K562 (cell line): ENCODE measurements around the gene CDKN1B. TPM values are rescaled to one million over a fixed set of nuclear protein-coding genes. Genes with fewer than 3 reads are reported as not detected.

Source experiments
- ATF4 ChIP-seq: fragments of 450-650 bp; formaldehyde crosslinking; IDR thresholded peaks from 2 replicates; pipeline ENCODE4 v1.4.0; 2022; ENCODE audit warnings: mild to moderate bottlenecking, moderate library complexity
- CBFA2T3 ChIP-seq: fragments of 450-650 bp; IDR thresholded peaks from 2 replicates; pipeline ENCODE4 v1.6.1; 2017
- E2F1 ChIP-seq: sonication (generic); formaldehyde crosslinking; IDR thresholded peaks from 2 replicates; pipeline ENCODE4 v1.8.1; 2023; ENCODE audit warnings: mild to moderate bottlenecking, missing genetic modification reagents, moderate library complexity
- ESRRB ChIP-seq: fragments of 250-450 bp; sonication (Bioruptor Pico); IDR thresholded peaks from 2 replicates; pipeline ENCODE4 v1.5.0; 2020; ENCODE audit warnings: mild to moderate bottlenecking, moderate library complexity, borderline replicate concordance
- ETS2 ChIP-seq: IDR thresholded peaks from 2 replicates; pipeline ENCODE4 v1.6.1; 2016; ENCODE audit warnings: borderline replicate concordance, missing genetic modification characterization, mild to moderate bottlenecking, moderate library complexity, missing compliant biosample characterization; ENCODE audit not compliant: poor library complexity, severe bottlenecking
- MECOM ChIP-seq: fragments of 250-450 bp; sonication (Bioruptor Pico); IDR thresholded peaks from 2 replicates; pipeline ENCODE4 v1.8.0; 2022; ENCODE audit warnings: inconsistent platforms
- MEF2A ChIP-seq: IDR thresholded peaks from 2 replicates; pipeline ENCODE4 v1.6.1; 2011; ENCODE audit warnings: low read depth, mild to moderate bottlenecking, low read length, moderate library complexity; ENCODE audit not compliant: control insufficient read depth
- MEIS2 ChIP-seq: fragments of 450-650 bp; IDR thresholded peaks from 2 replicates; pipeline ENCODE4 v1.6.1; 2014; ENCODE audit warnings: mild to moderate bottlenecking; ENCODE audit not compliant: partially characterized antibody
- PHB2 ChIP-seq: fragments of 450-650 bp; IDR thresholded peaks from 2 replicates; pipeline ENCODE4 v1.6.1; 2017; ENCODE audit warnings: low read depth
- PKNOX1 ChIP-seq: fragments of 450-650 bp; IDR thresholded peaks from 2 replicates; pipeline ENCODE4 v1.6.1; 2016
- SMAD4 ChIP-seq: fragments of 250-450 bp; sonication (Bioruptor Pico); conservative IDR thresholded peaks from 2 replicates; pipeline ENCODE4 v1.8.0; 2021; ENCODE audit warnings: inconsistent platforms, mild to moderate bottlenecking, moderate library complexity
- VEZF1 ChIP-seq: fragments of 200-800 bp; sonication (Bioruptor generic); IDR thresholded peaks from 2 replicates; pipeline ENCODE4 v1.6.1; 2017; ENCODE audit warnings: missing genetic modification characterization, missing compliant biosample characterization
- ZNF174 ChIP-seq: fragments of 250-450 bp; sonication (Bioruptor Pico); IDR thresholded peaks from 2 replicates; pipeline ENCODE4 v1.4.0; 2020; ENCODE audit warnings: mild to moderate bottlenecking
- ZNF232 ChIP-seq: sonication (generic); formaldehyde crosslinking; IDR thresholded peaks from 2 replicates; pipeline ENCODE4 v1.8.0; 2022; ENCODE audit warnings: mild to moderate bottlenecking, missing genetic modification reagents
- ZNF507 ChIP-seq: conservative IDR thresholded peaks from 2 replicates; pipeline ENCODE4 v1.6.1; 2017; ENCODE audit warnings: missing genetic modification characterization, missing compliant biosample characterization
- ZNF764 ChIP-seq: fragments of 250-450 bp; sonication (Bioruptor Pico); IDR thresholded peaks from 2 replicates; pipeline ENCODE4 v1.4.0; 2020; ENCODE audit warnings: low read depth, mild to moderate bottlenecking, moderate library complexity
- polyA plus RNA-seq, 8 experiments: library from polyadenylated mRNA; depleted of rRNA in 4 of 8; stranded (reverse) in 5 of 8; unstranded in 3 of 8; fragments of >200 nt; fragmentation: Nextera tagmentation in 2 of 8; fragmentation: Illumina TruSeq in 1 of 8; extraction: Ambion mirVana in 2 of 8; extraction: Trizol in 1 of 8; gene quantifications; 2 replicates each; pipeline versions ENCODE4 v1.2.1 to v1.2.3, GENCODE V29; 2011 to 2014; ENCODE audit warnings: inconsistent platforms in 1 of 8, missing spikeins in 1 of 8
- total RNA-seq, 7 experiments: library from RNA; depleted of rRNA in 6 of 7; stranded (reverse); fragments of >200 nt in 6 of 7; fragmentation: Illumina TruSeq in 2 of 7; extraction: Trizol in 2 of 7; gene quantifications; 2 replicates each; pipeline versions ENCODE4 v1.2.1 to v1.2.3, GENCODE V29; 2011 to 2021; ENCODE audit warnings: low replicate concordance in 1 of 7

CDKN1B gene
- total and polyA plus RNA-seq, 9 of the 15 experiments (the other 6 are each of a cell fraction or from before 2014, with no cell fraction given): 2.6 to 35.2 (median 15.5) TPM

- TF ChIP-seq E2F1 (CRISPR knock-in tag) (no peak), ZNF232 (no peak), ZNF507 (tag) (no peak), MECOM (no peak), PKNOX1 (peak; percentile 59), MEF2A (no peak), MEIS2 (peak; percentile 60), PHB2 (no peak), CBFA2T3 (no peak), VEZF1 (peak; percentile 53), SMAD4 (CRISPR knock-in tag) (no peak), ESRRB (CRISPR knock-in tag) (no peak), ATF4 (CRISPR knock-in tag) (no peak), ETS2 (tag) (no peak), ZNF174 (CRISPR knock-in tag) (no peak), ZNF764 (CRISPR knock-in tag) (no peak)
Observed at GRCh38 chr12:12721176-12721751, 4.1 kb downstream of the CDKN1B start (continued).
